Activated naive CD4-positive, alpha-beta T cell treated with anti-CD3 and anti-CD28 coated beads for 36 hours (primary cell): ENCODE data around the gene SLC39A11. TPM values are rescaled to one million over a fixed set of nuclear protein-coding genes. Genes with fewer than 3 reads are reported as not detected.

Experiments used
- CTCF ChIA-PET: fragments of 350-600 bp; sonication (Branson Sonifier 250); formaldehyde crosslinking; loops from one replicate; lab custom pipeline; 2021; ENCODE audit warnings: antibody characterized with exemption; lab: Charles Lee
- DNase-seq: peaks from one replicate; pipeline ENCODE4 v3.0.0-alpha.2; 2020
- H3K27ac Mint-ChIP-seq: one replicate; pipeline ENCODE4 v1.8.0; 2021; ENCODE audit warnings: mild to moderate bottlenecking, mixed read lengths
- H3K27me3 Mint-ChIP-seq: one replicate; pipeline ENCODE4 v1.8.0; 2021; ENCODE audit warnings: low read depth, mixed read lengths
- H3K36me3 Mint-ChIP-seq: one replicate; pipeline ENCODE4 v1.8.0; 2021; ENCODE audit warnings: low read depth, mixed read lengths
- H3K4me1 Mint-ChIP-seq: one replicate; pipeline ENCODE4 v1.8.0; 2021; ENCODE audit warnings: low read depth, mixed read lengths
- H3K4me3 Mint-ChIP-seq: one replicate; pipeline ENCODE4 v1.8.0; 2021; ENCODE audit warnings: mild to moderate bottlenecking, moderate library complexity, mixed read lengths
- H3K9me3 Mint-ChIP-seq: one replicate; pipeline ENCODE4 v1.8.0; 2021; ENCODE audit warnings: mixed read lengths
- intact Hi-C: fragments of 100-400 bp; cut with micrococcal nuclease; formaldehyde crosslinking; loops from one replicate; pipeline ENCODE4 v1.15.1; 2023
- total RNA-seq, 2 experiments: library from RNA; stranded (reverse); gene quantifications; one replicate each; pipeline ENCODE4 v1.2.3, GENCODE V29; 2021

The SLC39A11 gene
- total RNA-seq, 2 experiments from 2014 or later, result 14.0 to 16.4 TPM

DNA sequence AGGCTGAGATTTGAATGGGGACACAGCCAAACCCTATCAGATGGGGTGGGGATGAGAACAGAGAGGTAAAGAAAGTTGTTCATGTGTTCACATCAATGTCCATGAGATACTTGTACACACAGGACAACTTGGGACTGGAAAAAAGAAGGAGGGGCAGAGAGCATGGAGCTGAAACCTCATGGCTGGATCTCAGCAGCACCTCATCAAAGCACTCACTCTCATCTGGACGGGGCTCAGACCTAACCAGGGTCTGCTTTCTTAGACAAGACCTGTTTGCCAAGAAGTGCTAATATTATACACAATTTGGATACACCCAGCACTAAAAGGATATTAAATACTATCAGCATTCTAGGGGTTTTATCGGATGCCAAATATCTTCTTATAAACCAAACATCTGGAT, 399.8 kb downstream of the SLC39A11 start:
- no peaks in the 10 kb centered on the region for H3K4me1 Mint-ChIP-seq
- intact Hi-C loops, result no loop called here
- H3K4me3 Mint-ChIP-seq, result no peak overlapping the region
- DNase-seq, result no peak
- no peak overlapping the region for H3K27ac Mint-ChIP-seq
- H3K9me3 Mint-ChIP-seq, result no peaks in the 10 kb centered on the region
- CTCF ChIA-PET, result no interaction called here
- no peaks in the 10 kb centered on the region for H3K36me3 Mint-ChIP-seq
- H3K27me3 Mint-ChIP-seq, result no peaks in the 10 kb centered on the region

DNA sequence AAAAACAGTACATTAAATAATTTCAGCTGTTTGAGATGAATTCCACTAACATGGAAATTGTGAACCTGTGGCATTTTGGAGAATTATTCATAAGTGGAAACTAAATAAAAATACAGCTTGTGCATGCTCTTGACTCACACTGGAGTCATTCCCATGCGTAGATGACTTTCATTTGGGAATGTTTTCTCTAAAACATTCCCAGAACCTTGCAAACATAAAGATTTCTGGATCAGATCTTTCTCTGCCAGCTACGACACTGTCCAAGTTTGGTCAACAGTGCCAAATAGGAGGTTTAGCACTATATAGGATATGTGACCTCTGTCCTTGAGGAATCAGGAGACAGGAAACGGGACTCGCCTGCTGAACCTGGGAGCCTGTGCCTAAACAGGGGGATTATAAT, 400.9 kb downstream of the SLC39A11 start:
- DNase-seq, result no peak
- Mint-ChIP-seq H3K4me3 (no peak overlapping the region), H3K4me1 (no peaks in the 10 kb centered on the region), H3K9me3 (no peaks in the 10 kb centered on the region), H3K36me3 (no peaks in the 10 kb centered on the region), H3K27me3 (no peaks in the 10 kb centered on the region), H3K27ac (no peak overlapping the region)
- intact Hi-C loops, result no loop called here
- CTCF ChIA-PET, result no interaction called here

DNA sequence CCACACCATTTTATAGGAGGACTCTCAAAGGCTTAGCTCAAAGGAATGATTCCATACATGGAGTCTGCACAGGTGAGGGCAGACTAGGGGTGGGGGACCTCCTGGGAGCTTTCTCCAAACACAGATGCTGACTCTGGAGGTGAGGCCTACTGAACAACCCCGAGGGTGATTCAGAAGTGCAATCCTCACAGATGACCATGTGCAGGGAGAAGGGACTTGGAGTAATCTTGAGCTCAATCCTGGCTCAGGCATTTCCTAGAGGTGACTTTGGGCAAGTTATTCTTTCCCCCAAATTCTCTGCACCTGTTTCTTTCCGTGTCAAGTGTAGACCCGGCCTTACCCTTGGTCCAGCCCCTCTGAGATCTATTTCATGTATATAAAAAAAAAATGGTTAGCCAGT, 401.5 kb downstream of the SLC39A11 start:
- H3K27me3 Mint-ChIP-seq, result no peaks in the 10 kb centered on the region
- DNase-seq, result no peak
- H3K4me1 Mint-ChIP-seq, result no peaks in the 10 kb centered on the region
- intact Hi-C loops, result no loop called here
- H3K36me3 Mint-ChIP-seq, result no peaks in the 10 kb centered on the region
- H3K27ac Mint-ChIP-seq, result no peak overlapping the region
- no peak overlapping the region for H3K4me3 Mint-ChIP-seq
- H3K9me3 Mint-ChIP-seq, result no peaks in the 10 kb centered on the region
- CTCF ChIA-PET, result interaction anchor here (0.6 kb wide), 1 partner anchor 234 kb away, joined by 4 read pairs; no protein-coding TSS in a partner anchor

DNA sequence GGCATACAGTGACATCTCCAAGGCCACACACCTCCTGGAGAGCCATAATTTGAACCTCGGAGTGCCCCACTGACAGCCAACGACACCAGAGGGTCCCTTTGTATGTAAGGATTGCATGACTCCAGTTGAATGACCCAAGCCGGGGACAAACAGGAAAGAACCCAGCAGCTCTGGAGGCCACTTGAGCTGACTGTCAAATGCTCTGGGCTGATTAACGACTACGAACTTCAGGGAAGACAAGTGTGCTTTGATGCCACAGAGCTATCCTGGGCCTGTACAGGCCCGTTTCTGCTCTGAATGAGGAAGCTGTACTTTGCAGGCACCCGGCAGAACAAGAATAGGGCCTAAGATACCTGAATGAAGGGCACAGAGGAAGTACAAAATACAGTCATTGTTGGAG, 404.6 kb downstream of the SLC39A11 start:
- H3K27ac Mint-ChIP-seq, result no peak overlapping the region
- intact Hi-C loops, result no loop called here
- H3K4me1 Mint-ChIP-seq, result no peaks in the 10 kb centered on the region
- no peaks in the 10 kb centered on the region for H3K27me3 Mint-ChIP-seq
- no peaks in the 10 kb centered on the region for H3K36me3 Mint-ChIP-seq
- no peaks in the 10 kb centered on the region for H3K9me3 Mint-ChIP-seq
- H3K4me3 Mint-ChIP-seq, result no peak overlapping the region
- CTCF ChIA-PET, result no interaction called here
- no peak for DNase-seq

DNA sequence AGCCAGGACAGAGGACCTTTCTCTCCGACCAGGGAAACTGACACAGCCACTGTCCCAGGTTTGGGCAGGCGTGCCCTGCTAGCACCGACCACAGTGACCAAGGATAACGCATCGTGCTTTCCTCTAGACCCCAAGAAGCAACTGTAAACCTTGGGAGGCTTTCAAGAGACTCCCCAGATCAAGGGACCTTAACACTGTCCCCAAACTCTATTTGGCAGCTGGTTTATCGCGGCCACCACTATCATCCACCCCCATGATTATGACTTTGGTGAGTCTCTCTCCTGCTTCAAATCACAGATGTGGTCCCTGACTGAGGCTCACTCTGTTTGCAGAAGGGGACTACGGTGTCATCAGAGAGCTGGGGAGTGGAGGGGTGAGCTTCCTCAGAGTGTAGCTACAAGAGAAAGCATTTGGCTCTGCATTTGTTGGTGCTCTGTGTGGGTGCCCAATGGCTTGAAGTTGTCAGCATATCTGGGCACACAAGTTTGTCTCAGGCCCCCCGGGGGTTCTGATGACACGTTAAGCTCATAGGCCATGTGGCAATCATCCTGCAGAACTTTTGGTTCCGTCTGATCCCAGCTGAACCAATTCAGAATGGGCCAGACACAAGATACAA, 408.0 kb downstream of the SLC39A11 start:
- DNase-seq, result no peak
- H3K27ac Mint-ChIP-seq, result no peak overlapping the region
- peaks cover 3% of the 10 kb centered on the region for H3K36me3 Mint-ChIP-seq
- no peaks in the 10 kb centered on the region for H3K9me3 Mint-ChIP-seq
- H3K4me3 Mint-ChIP-seq, result no peak overlapping the region
- no peaks in the 10 kb centered on the region for H3K27me3 Mint-ChIP-seq
- CTCF ChIA-PET, result no interaction called here
- no peaks in the 10 kb centered on the region for H3K4me1 Mint-ChIP-seq
- intact Hi-C loops, result no loop called here

DNA sequence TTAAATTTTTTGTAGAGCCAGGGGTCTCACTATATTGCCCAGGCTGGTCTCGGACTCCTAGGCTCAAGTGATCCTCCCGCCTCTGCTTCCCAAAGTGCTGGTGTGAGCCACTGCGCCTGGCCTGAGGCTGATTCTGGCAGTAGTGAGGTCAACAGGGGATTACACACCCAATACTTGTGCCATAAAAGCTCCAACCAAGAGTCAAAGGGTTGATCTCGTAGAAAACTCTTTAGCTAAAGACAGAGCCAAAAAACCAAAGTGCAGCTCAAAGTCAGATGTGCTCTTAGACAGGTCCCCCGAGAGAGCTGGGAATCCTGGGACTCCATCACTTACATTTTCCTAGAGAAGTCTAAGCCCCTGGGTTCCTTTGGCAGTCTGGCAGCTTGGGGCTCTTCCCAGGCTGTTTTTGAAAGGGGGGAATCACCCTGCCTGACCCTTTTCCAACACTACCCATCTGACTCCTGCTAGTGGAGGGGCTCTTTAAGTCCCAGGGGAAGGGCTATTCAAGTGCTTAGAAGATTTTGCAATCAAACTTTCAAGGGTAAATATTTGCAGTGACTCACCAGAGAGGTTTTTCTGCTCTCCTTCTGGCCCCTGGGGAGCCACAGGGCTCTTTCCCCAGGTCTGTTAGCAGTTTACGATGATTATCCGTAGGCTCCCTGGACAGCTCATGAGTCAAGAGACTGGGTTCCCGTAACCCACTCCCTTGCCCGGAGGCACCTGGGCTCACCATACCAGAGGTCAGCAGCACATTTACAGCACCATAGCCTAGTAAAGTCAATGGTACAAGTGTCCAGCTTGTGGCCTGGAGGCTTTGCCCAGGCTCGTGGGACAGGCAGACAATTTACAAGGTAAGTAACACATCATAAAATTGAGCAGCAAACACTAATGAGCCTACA, 408.7 kb downstream of the SLC39A11 start:
- H3K4me3 Mint-ChIP-seq, result no peak overlapping the region
- H3K9me3 Mint-ChIP-seq, result no peaks in the 10 kb centered on the region
- CTCF ChIA-PET, result interaction anchor here (0.7 kb wide), 1 partner anchor 666 kb away, joined by 3 read pairs; no protein-coding TSS in a partner anchor
- intact Hi-C loops, result no loop called here
- H3K4me1 Mint-ChIP-seq, result no peaks in the 10 kb centered on the region
- no peaks in the 10 kb centered on the region for H3K27me3 Mint-ChIP-seq
- H3K27ac Mint-ChIP-seq, result no peak overlapping the region
- DNase-seq, result no peak
- peaks cover 6% of the 10 kb centered on the region for H3K36me3 Mint-ChIP-seq

DNA sequence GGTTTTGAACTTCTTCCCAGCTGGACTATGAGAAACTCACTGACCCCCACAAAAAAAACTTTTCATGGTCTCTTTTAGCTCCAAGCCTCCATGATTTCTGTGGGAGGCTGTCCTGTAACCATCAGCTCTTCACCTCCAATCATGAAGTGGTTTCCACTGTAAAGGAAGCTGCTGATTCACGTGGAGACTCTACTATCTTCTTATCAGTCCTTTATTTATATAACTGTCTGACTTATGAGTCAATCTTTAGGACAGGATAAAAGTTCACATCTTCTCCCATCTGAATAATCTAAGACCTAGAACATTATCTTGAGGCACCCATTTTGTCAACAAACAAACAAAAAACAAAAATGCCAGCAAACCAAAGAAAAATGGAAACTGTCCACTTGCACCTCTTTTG, 409.9 kb downstream of the SLC39A11 start:
- H3K4me1 Mint-ChIP-seq, result no peaks in the 10 kb centered on the region
- H3K9me3 Mint-ChIP-seq, result no peaks in the 10 kb centered on the region
- H3K27ac Mint-ChIP-seq, result no peak overlapping the region
- no peaks in the 10 kb centered on the region for H3K27me3 Mint-ChIP-seq
- H3K36me3 Mint-ChIP-seq, result peaks cover 8% of the 10 kb centered on the region
- intact Hi-C loops, result no loop called here
- DNase-seq, result no peak
- CTCF ChIA-PET, result no interaction called here
- no peak overlapping the region for H3K4me3 Mint-ChIP-seq

DNA sequence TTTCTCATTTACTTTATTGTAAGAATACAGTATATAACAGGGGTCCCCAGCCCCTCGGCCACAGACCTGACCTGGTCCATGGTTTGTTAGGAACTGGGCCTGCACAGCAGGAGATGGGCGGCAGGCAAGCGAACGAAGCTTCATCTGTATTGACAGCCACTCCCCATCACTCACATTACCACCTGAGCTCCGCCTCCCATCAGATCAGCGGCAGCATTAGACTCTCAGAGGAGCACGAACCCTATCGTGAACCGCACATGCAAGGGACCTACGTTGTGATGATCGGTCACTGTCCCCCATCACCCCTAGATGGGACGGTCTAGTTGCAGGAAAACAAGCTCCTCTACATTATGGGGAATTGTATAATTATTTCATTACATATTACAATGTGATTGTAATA, 410.6 kb downstream of the SLC39A11 start:
- intact Hi-C loops, result no loop called here
- no peak overlapping the region for H3K27ac Mint-ChIP-seq
- CTCF ChIA-PET, result no interaction called here

DNA sequence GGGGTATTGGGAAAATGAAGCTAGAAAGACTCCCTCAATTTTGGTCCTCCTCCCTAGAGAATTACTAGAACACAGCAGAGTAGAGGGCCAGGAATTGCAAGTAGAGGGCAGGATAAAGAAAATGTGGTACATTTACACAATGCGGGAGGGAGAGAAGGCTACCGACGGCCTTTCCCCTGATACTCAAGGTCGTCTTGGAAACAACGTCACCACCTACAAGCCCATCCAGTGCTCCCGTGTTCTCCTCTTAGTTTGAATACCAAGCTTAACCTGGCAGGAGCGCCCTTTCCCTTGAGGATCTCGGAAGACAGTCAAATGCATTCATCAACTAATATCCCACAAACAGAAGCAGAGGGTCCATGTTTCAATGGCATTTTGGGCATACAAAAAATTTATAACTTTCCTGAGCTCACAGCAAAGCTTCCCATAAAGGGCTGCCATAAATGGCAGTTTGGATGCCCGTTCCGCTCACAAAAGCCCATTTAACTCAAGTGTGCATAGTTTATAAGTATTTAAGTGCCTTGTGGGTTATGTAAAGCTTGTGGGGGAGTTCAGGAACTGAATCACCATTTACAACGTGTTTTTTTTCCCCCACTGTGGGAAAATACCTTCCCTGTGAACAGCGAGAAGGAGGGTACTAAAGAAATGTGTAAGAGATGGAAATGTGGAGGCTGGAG, 414.6 kb downstream of the SLC39A11 start:
- Mint-ChIP-seq H3K36me3 (peaks cover 10% of the 10 kb centered on the region), H3K9me3 (peaks cover 2% of the 10 kb centered on the region), H3K4me1 (no peaks in the 10 kb centered on the region), H3K4me3 (no peak overlapping the region), H3K27me3 (no peaks in the 10 kb centered on the region), H3K27ac (no peak overlapping the region)
- DNase-seq, result no peak
- intact Hi-C loops, result no loop called here
- CTCF ChIA-PET, result interaction anchor here (1.1 kb wide), 1 partner anchor 118 kb away, joined by 3 read pairs; no protein-coding TSS in a partner anchor

More for the DNA sequence above, 410.6 kb downstream of the SLC39A11 start:
- Mint-ChIP-seq H3K9me3 (no peaks in the 10 kb centered on the region), H3K36me3 (peaks cover 8% of the 10 kb centered on the region), H3K27me3 (no peaks in the 10 kb centered on the region), H3K4me1 (no peaks in the 10 kb centered on the region), H3K4me3 (no peak overlapping the region)
- no peak for DNase-seq

DNA sequence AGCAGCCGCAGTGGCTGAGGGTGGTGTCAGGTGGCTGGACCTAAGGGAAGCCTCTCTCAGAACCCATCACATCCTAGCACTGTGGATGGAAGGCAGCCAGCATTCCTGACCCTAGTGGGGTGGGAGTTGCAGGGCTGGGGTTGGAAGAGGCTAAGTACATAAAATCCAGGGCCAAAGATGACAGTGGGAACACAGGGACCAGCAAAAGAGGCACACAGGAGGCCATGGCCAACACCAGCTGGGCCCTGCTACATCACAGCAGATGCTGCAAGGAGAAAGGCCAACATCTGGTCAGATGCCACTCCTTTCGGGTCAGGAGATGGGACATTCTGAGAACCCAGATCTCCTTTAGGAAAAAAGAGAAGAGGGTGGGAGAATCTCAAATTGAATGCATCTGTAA, 415.4 kb downstream of the SLC39A11 start:
- no peaks in the 10 kb centered on the region for H3K4me1 Mint-ChIP-seq
- no peak overlapping the region for H3K4me3 Mint-ChIP-seq
- H3K27me3 Mint-ChIP-seq, result no peaks in the 10 kb centered on the region
- peaks cover 10% of the 10 kb centered on the region for H3K36me3 Mint-ChIP-seq
- H3K27ac Mint-ChIP-seq, result no peak overlapping the region
- H3K9me3 Mint-ChIP-seq, result peaks cover 2% of the 10 kb centered on the region
- DNase-seq, result no peak
- intact Hi-C loops, result no loop called here
- CTCF ChIA-PET, result no interaction called here

DNA sequence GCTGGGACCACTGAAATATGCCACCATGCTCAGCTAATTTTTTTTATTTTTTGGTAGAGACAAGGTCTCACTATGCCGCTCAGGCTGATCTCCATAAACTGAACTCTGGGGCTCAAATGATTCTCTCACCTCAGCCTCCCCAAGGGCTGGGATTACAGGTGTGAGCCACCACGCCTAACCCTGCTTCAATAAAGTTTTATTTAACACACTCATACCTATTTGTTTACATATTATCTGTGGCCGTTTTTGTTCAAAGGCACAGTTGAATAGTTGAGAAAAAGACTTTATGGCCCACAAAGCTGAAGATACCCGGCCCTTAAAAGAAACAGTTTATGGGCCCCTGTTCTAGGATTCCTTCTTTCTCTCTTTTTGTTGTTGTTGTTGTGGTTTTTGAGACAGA, 419.8 kb downstream of the SLC39A11 start:
- Mint-ChIP-seq H3K9me3 (peaks cover 7% of the 10 kb centered on the region), H3K4me1 (no peaks in the 10 kb centered on the region), H3K4me3 (no peak overlapping the region), H3K36me3 (peaks cover 6% of the 10 kb centered on the region), H3K27me3 (no peaks in the 10 kb centered on the region), H3K27ac (no peak overlapping the region)
- CTCF ChIA-PET, result interaction anchor here (1.7 kb wide), 1 partner anchor 113 kb away, joined by 3 read pairs; no protein-coding TSS in a partner anchor
- intact Hi-C loops, result no loop called here
- DNase-seq, result no peak

DNA sequence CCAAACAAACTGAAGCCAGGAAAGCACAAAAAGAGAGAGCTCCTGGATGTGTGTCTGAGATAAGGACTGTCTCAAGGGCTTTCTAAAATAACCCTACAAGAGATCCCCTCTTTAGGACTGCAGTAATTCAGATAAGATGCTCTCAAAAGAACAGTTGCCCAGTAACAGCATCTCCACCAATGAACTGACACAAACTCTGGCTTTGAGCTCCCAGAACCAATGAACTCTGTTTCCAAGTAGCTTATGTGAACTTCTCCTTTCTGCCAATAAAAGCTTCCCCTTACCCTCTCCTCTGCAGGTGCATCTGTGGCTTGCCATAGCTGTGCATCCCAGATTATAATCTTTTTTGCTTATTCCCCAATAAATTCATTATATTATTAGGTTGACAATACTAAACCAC, 421.5 kb downstream of the SLC39A11 start:
- Mint-ChIP-seq H3K4me1 (no peaks in the 10 kb centered on the region), H3K27ac (no peak overlapping the region), H3K9me3 (peaks cover 7% of the 10 kb centered on the region), H3K36me3 (peaks cover 7% of the 10 kb centered on the region), H3K4me3 (no peak overlapping the region), H3K27me3 (no peaks in the 10 kb centered on the region)
- CTCF ChIA-PET, result interaction anchor here (1.2 to 1.7 kb wide), 3 partner anchors 56 to 114 kb away, joined by 3 to 6 read pairs (median 3); no protein-coding TSS in a partner anchor
- intact Hi-C loops, result no loop called here
- no peak for DNase-seq
